HEK293 (cell line): ENCODE data around the gene CDCP1.

Source experiments
- CTCF ChIA-PET: fragments of 350-600 bp; formaldehyde crosslinking; extraction: SDS; loops from one replicate; lab custom pipeline; 2021; ENCODE audit warnings: antibody characterized with exemption; lab: Yijun Ruan, JAX
- POLR2A ChIA-PET: fragments of 300-600 bp; formaldehyde crosslinking; extraction: SDS; loops from one replicate; lab custom pipeline; 2020; ENCODE audit warnings: antibody characterized with exemption, inconsistent platforms; lab: Yijun Ruan, JAX
- H3K27ac ChIP-seq: fragments of 200-500 bp; sonication (Bioruptor generic); 2 replicates; pipeline ENCODE4 v1.5.1; 2014; ENCODE audit warnings: low read depth, low read length, control low read depth, inconsistent platforms; ENCODE audit errors: extremely low read depth
- H3K36me3 ChIP-seq, 2 experiments: fragments of 200-500 bp in 1 of 2; sonication (Bioruptor generic) in 1 of 2; 1 replicate in 1 of 2; 2 replicates in 1 of 2; pipeline ENCODE4 v1.5.1; 2014 to 2017; ENCODE audit warnings: inconsistent platforms in 2 of 2, low read length in 2 of 2; ENCODE audit not compliant: control insufficient read depth in 2 of 2, insufficient read depth in 1 of 2
- H3K4me1 ChIP-seq: fragments of 200-500 bp; sonication (Bioruptor generic); 2 replicates; pipeline ENCODE4 v1.5.1; 2014; ENCODE audit warnings: mild to moderate bottlenecking, low read length, inconsistent platforms; ENCODE audit not compliant: control insufficient read depth, insufficient read depth
- H3K4me3 ChIP-seq: 2 replicates; pipeline ENCODE4 v1.5.1; 2011; ENCODE audit warnings: low read depth, mild to moderate bottlenecking, control low read depth, low read length, moderate library complexity
- H3K9me3 ChIP-seq: fragments of 200-500 bp; sonication (Bioruptor generic); 2 replicates; pipeline ENCODE4 v1.5.1; 2014; ENCODE audit warnings: low read depth, low read length, inconsistent platforms; ENCODE audit not compliant: control insufficient read depth, insufficient read depth
- EGR2 ChIP-seq: fragments of 450-650 bp; formaldehyde crosslinking; IDR thresholded peaks from 2 replicates; pipeline ENCODE4 v1.5.1; 2016; ENCODE audit warnings: low read depth, missing biosample characterization, missing genetic modification characterization
- HOXC10 ChIP-seq: sonication (generic); formaldehyde crosslinking; IDR thresholded peaks from 2 replicates; pipeline ENCODE4 v1.8.1; 2023; ENCODE audit warnings: mild to moderate bottlenecking, missing genetic modification reagents
- OVOL3 ChIP-seq: fragments of 450-650 bp; formaldehyde crosslinking; IDR thresholded peaks from 2 replicates; pipeline ENCODE4 v1.5.1; 2016; ENCODE audit warnings: missing biosample characterization, missing genetic modification characterization
- REPIN1 ChIP-seq: fragments of 450-650 bp; formaldehyde crosslinking; IDR thresholded peaks from 2 replicates; pipeline ENCODE4 v1.5.1; 2017; ENCODE audit warnings: missing biosample characterization, missing genetic modification characterization, low read depth
- SP2 ChIP-seq: fragments of 450-650 bp; formaldehyde crosslinking; IDR thresholded peaks from 2 replicates; pipeline ENCODE4 v1.5.1; 2016; ENCODE audit warnings: missing biosample characterization, missing genetic modification characterization
- TCF7L2 ChIP-seq: IDR thresholded peaks from 2 replicates; pipeline ENCODE4 v1.6.1; 2011; ENCODE audit warnings: low read depth, mild to moderate bottlenecking, inconsistent platforms, low read length, moderate library complexity, borderline replicate concordance
- ZBTB1 ChIP-seq: fragments of 450-650 bp; formaldehyde crosslinking; IDR thresholded peaks from 2 replicates; pipeline ENCODE4 v1.5.1; 2016; ENCODE audit warnings: missing biosample characterization, missing genetic modification characterization
- ZNF16 ChIP-seq: fragments of 450-650 bp; formaldehyde crosslinking; IDR thresholded peaks from 2 replicates; pipeline ENCODE4 v1.5.1; 2016; ENCODE audit warnings: low read depth, missing biosample characterization, missing genetic modification characterization
- ZNF221 ChIP-seq: fragments of 450-650 bp; formaldehyde crosslinking; IDR thresholded peaks from 2 replicates; pipeline ENCODE4 v1.5.1; 2017; ENCODE audit warnings: missing biosample characterization, missing genetic modification characterization, borderline replicate concordance
- ZNF292 ChIP-seq: fragments of 450-650 bp; formaldehyde crosslinking; IDR thresholded peaks from 2 replicates; pipeline ENCODE4 v1.5.1; 2016; ENCODE audit warnings: low read depth, missing biosample characterization, missing genetic modification characterization, borderline replicate concordance
- ZNF341 ChIP-seq: fragments of 450-650 bp; formaldehyde crosslinking; IDR thresholded peaks from 2 replicates; pipeline ENCODE4; 2016; ENCODE audit warnings: low read depth, missing biosample characterization, missing genetic modification characterization
- ZNF548 ChIP-seq: fragments of 450-650 bp; formaldehyde crosslinking; IDR thresholded peaks from 2 replicates; pipeline ENCODE4 v1.5.1; 2016; ENCODE audit warnings: missing biosample characterization, missing genetic modification characterization
- ZNF658 ChIP-seq: fragments of 450-650 bp; formaldehyde crosslinking; IDR thresholded peaks from 2 replicates; pipeline ENCODE4; 2016; ENCODE audit warnings: missing biosample characterization, missing genetic modification characterization
- ZNF768 ChIP-seq: fragments of 450-650 bp; formaldehyde crosslinking; IDR thresholded peaks from 2 replicates; pipeline ENCODE4 v1.5.1; 2018; ENCODE audit warnings: missing biosample characterization, mild to moderate bottlenecking, missing genetic modification characterization
- ZSCAN23 ChIP-seq: fragments of 450-650 bp; formaldehyde crosslinking; IDR thresholded peaks from 2 replicates; pipeline ENCODE4 v1.5.1; 2016; ENCODE audit warnings: missing biosample characterization, missing genetic modification characterization
- TF ChIP-seq, protein P1 (sequence below): fragments of 450-650 bp; formaldehyde crosslinking; IDR thresholded peaks from 2 replicates; pipeline ENCODE4 v1.5.1; 2017; ENCODE audit warnings: missing biosample characterization, missing genetic modification characterization
- TF ChIP-seq, protein P2 (sequence below): fragments of 450-650 bp; formaldehyde crosslinking; conservative IDR thresholded peaks from 2 replicates; pipeline ENCODE4 v1.5.1; 2016; ENCODE audit warnings: low read depth, missing biosample characterization, missing genetic modification characterization
- TF ChIP-seq, protein P3 (sequence below): fragments of 450-650 bp; formaldehyde crosslinking; IDR thresholded peaks from 2 replicates; pipeline ENCODE4 v1.5.1; 2016; ENCODE audit warnings: missing biosample characterization, missing genetic modification characterization
- TF ChIP-seq, protein P4 (sequence below): fragments of 450-650 bp; formaldehyde crosslinking; IDR thresholded peaks from 2 replicates; pipeline ENCODE4 v1.5.1; 2017; ENCODE audit warnings: missing biosample characterization, missing genetic modification characterization
- TF ChIP-seq, protein P5 (sequence below): fragments of 450-650 bp; formaldehyde crosslinking; IDR thresholded peaks from 2 replicates; pipeline ENCODE4 v1.5.1; 2016; ENCODE audit warnings: missing biosample characterization, missing genetic modification characterization
- TF ChIP-seq, protein P6 (sequence below): fragments of 450-650 bp; formaldehyde crosslinking; IDR thresholded peaks from 2 replicates; pipeline ENCODE4 v1.5.1; 2016; ENCODE audit warnings: missing biosample characterization, missing genetic modification characterization
- TF ChIP-seq, protein P7 (sequence below): fragments of 450-650 bp; formaldehyde crosslinking; IDR thresholded peaks from 2 replicates; pipeline ENCODE4 v1.5.1; 2016; ENCODE audit warnings: missing biosample characterization, missing genetic modification characterization, low read depth

Gene CDCP1

DNA sequence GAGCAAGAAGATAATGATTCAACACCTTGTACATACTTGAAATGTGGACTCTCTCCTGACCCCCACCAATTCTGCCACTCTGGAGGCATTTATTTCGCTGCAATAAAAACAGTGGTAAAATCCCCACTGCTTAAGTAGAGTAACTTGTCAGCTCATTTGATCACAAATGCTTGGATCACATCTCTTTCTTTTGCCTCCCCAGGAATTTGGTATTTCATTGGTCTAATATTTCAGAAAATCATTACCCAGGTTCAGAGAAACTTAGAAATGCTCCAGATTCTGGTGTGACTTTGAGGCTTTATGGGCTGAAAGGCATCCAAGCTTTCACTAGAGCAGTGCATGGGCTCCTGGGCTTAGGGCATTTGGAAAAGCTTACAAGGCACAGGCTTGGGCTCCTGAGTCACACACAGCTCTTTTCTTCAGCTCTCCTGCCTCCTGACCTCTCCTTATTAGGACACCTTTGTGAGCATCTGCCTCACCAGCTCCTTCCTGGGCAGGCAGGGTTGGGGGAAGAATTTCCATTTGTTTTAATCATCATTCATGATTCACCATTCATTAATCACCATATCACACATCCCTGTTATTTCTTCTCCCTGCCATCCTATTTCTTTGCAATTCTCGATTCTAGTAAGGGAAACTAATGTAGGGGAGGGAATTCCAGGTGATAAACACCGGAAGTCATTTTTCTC is 22.5 kb downstream of the CDCP1 start:
- Histone ChIP-seq H3K4me1 (no peaks in the 10 kb centered on the region), H3K27ac (no peak overlapping the region), H3K36me3 (no peaks in the 10 kb centered on the region), H3K4me3 (no peak overlapping the region), H3K9me3 (no peaks in the 10 kb centered on the region)
- ChIA-PET CTCF (interaction anchor here (0.7 to 1.5 kb wide), 3 partner anchors 12 to 387 kb away, joined by 3 read pairs; no protein-coding TSS in a partner anchor), POLR2A (interaction anchor here (1.2 kb wide), 1 partner anchor 48 kb away, joined by 4 read pairs; no protein-coding TSS in a partner anchor)
- TF ChIP-seq OVOL3 (tag by site-specific recombination), result no peak
- no peak for TF ChIP-seq ZBTB1 (tag by site-specific recombination)
- TF ChIP-seq ZNF658, result no peak

DNA sequence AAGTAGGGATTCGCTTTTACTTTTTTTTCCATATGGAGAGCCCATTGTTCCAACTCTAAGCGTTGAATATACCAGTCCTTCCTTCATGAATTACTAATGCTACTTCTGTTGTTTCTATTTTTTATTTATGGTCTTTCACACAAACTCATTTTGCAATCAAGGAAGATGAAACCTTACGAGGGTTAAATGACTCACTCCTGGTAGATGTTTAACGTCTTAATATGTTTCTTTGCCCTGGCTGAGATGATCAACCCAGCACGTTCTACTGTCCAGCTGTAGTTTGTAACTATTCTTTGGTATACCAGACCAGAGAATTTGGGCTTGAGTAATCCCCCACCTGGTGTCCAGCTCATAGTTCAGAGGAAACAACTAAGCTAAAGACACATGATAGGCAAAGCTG is 23.1 kb downstream of the CDCP1 start:
- Histone ChIP-seq H3K27ac (no peak overlapping the region), H3K36me3 (no peaks in the 10 kb centered on the region), H3K4me3 (no peak overlapping the region), H3K4me1 (no peaks in the 10 kb centered on the region), H3K9me3 (no peaks in the 10 kb centered on the region)
- ChIA-PET POLR2A (interaction anchor here (1.2 kb wide), 1 partner anchor 48 kb away, joined by 4 read pairs; no protein-coding TSS in a partner anchor), CTCF (interaction anchor here (0.7 to 1.5 kb wide), 3 partner anchors 12 to 387 kb away, joined by 3 read pairs; no protein-coding TSS in a partner anchor)
- TF ChIP-seq ZNF221 (tag by site-specific recombination), result no peak
- no peak for TF ChIP-seq ZNF16 (tag by site-specific recombination)
- TF ChIP-seq REPIN1, result no peak
- TF ChIP-seq HOXC10, result no peak
- TF ChIP-seq SP2, result no peak
- TF ChIP-seq, protein P1, sequence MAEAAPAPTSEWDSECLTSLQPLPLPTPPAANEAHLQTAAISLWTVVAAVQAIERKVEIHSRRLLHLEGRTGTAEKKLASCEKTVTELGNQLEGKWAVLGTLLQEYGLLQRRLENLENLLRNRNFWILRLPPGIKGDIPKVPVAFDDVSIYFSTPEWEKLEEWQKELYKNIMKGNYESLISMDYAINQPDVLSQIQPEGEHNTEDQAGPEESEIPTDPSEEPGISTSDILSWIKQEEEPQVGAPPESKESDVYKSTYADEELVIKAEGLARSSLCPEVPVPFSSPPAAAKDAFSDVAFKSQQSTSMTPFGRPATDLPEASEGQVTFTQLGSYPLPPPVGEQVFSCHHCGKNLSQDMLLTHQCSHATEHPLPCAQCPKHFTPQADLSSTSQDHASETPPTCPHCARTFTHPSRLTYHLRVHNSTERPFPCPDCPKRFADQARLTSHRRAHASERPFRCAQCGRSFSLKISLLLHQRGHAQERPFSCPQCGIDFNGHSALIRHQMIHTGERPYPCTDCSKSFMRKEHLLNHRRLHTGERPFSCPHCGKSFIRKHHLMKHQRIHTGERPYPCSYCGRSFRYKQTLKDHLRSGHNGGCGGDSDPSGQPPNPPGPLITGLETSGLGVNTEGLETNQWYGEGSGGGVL (tag by site-specific recombination), result no peak
- no peak for TF ChIP-seq ZSCAN23 (tag by site-specific recombination)
- TF ChIP-seq, protein P2, sequence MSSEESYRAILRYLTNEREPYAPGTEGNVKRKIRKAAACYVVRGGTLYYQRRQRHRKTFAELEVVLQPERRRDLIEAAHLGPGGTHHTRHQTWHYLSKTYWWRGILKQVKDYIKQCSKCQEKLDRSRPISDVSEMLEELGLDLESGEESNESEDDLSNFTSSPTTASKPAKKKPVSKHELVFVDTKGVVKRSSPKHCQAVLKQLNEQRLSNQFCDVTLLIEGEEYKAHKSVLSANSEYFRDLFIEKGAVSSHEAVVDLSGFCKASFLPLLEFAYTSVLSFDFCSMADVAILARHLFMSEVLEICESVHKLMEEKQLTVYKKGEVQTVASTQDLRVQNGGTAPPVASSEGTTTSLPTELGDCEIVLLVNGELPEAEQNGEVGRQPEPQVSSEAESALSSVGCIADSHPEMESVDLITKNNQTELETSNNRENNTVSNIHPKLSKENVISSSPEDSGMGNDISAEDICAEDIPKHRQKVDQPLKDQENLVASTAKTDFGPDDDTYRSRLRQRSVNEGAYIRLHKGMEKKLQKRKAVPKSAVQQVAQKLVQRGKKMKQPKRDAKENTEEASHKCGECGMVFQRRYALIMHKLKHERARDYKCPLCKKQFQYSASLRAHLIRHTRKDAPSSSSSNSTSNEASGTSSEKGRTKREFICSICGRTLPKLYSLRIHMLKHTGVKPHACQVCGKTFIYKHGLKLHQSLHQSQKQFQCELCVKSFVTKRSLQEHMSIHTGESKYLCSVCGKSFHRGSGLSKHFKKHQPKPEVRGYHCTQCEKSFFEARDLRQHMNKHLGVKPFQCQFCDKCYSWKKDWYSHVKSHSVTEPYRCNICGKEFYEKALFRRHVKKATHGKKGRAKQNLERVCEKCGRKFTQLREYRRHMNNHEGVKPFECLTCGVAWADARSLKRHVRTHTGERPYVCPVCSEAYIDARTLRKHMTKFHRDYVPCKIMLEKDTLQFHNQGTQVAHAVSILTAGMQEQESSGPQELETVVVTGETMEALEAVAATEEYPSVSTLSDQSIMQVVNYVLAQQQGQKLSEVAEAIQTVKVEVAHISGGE (tag by site-specific recombination), result no peak
- no peak for TF ChIP-seq ZNF548 (tag by site-specific recombination)
- no peak for TF ChIP-seq ZNF768
- no peak for TF ChIP-seq EGR2 (tag by site-specific recombination)
- TF ChIP-seq TCF7L2, result no peak
- TF ChIP-seq, protein P3, sequence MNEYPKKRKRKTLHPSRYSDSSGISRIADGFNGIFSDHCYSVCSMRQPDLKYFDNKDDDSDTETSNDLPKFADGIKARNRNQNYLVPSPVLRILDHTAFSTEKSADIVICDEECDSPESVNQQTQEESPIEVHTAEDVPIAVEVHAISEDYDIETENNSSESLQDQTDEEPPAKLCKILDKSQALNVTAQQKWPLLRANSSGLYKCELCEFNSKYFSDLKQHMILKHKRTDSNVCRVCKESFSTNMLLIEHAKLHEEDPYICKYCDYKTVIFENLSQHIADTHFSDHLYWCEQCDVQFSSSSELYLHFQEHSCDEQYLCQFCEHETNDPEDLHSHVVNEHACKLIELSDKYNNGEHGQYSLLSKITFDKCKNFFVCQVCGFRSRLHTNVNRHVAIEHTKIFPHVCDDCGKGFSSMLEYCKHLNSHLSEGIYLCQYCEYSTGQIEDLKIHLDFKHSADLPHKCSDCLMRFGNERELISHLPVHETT, result no peak
- TF ChIP-seq, protein P4, sequence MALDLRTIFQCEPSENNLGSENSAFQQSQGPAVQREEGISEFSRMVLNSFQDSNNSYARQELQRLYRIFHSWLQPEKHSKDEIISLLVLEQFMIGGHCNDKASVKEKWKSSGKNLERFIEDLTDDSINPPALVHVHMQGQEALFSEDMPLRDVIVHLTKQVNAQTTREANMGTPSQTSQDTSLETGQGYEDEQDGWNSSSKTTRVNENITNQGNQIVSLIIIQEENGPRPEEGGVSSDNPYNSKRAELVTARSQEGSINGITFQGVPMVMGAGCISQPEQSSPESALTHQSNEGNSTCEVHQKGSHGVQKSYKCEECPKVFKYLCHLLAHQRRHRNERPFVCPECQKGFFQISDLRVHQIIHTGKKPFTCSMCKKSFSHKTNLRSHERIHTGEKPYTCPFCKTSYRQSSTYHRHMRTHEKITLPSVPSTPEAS (tag by site-specific recombination), result no peak
- TF ChIP-seq, protein P5, sequence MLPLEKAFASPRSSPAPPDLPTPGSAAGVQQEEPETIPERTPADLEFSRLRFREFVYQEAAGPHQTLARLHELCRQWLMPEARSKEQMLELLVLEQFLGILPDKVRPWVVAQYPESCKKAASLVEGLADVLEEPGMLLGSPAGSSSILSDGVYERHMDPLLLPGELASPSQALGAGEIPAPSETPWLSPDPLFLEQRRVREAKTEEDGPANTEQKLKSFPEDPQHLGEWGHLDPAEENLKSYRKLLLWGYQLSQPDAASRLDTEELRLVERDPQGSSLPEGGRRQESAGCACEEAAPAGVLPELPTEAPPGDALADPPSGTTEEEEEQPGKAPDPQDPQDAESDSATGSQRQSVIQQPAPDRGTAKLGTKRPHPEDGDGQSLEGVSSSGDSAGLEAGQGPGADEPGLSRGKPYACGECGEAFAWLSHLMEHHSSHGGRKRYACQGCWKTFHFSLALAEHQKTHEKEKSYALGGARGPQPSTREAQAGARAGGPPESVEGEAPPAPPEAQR (tag by site-specific recombination), result no peak
- no peak for TF ChIP-seq ZNF341 (tag by site-specific recombination)
- no peak for TF ChIP-seq ZNF292 (tag by site-specific recombination)
- TF ChIP-seq, protein P6, sequence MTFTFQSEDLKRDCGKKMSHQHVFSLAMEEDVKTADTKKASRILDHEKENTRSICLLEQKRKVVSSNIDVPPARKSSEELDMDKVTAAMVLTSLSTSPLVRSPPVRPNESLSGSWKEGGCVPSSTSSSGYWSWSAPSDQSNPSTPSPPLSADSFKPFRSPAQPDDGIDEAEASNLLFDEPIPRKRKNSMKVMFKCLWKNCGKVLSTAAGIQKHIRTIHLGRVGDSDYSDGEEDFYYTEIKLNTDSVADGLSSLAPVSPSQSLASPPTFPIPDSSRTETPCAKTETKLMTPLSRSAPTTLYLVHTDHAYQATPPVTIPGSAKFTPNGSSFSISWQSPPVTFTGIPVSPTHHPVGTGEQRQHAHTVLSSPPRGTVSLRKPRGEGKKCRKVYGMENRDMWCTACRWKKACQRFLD (tag by site-specific recombination), result no peak
- TF ChIP-seq, protein P7, sequence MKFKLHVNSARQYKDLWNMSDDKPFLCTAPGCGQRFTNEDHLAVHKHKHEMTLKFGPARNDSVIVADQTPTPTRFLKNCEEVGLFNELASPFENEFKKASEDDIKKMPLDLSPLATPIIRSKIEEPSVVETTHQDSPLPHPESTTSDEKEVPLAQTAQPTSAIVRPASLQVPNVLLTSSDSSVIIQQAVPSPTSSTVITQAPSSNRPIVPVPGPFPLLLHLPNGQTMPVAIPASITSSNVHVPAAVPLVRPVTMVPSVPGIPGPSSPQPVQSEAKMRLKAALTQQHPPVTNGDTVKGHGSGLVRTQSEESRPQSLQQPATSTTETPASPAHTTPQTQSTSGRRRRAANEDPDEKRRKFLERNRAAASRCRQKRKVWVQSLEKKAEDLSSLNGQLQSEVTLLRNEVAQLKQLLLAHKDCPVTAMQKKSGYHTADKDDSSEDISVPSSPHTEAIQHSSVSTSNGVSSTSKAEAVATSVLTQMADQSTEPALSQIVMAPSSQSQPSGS (tag by site-specific recombination), result no peak
